DND-41 (cell line): ENCODE results near the gene ECT2L.

Source experiments
- ATAC-seq: fragments of 200-7000 bp; cut with Tn5 transposase; 3 replicates; pipeline ENCODE4 v1.9.1; 2021; ENCODE audit warnings: low read depth; ENCODE audit not compliant: insufficient read depth
- DNase-seq: peaks from one replicate; pipeline ENCODE4 v3.0.0-alpha.2; 2020
- H2AFZ ChIP-seq: 2 replicates; pipeline ENCODE4 v1.6.0; 2012; ENCODE audit warnings: low read depth, low read length
- H3K27ac ChIP-seq: 2 replicates; pipeline ENCODE4 v1.5.1; 2012; ENCODE audit warnings: low read length, inconsistent platforms
- H3K27me3 ChIP-seq: fragments of 200-600 bp; sonication (generic); 2 replicates; pipeline ENCODE4 v1.6.0; 2012; ENCODE audit warnings: low read length, mild to moderate bottlenecking, inconsistent platforms; ENCODE audit not compliant: insufficient read depth, poor library complexity
- H3K36me3 ChIP-seq: 2 replicates; pipeline ENCODE4 v1.5.1; 2012; ENCODE audit warnings: low read length, inconsistent platforms; ENCODE audit not compliant: insufficient read depth
- H3K4me1 ChIP-seq: 2 replicates; pipeline ENCODE4 v1.5.1; 2012; ENCODE audit warnings: mild to moderate bottlenecking, low read length; ENCODE audit not compliant: insufficient read depth
- H3K4me2 ChIP-seq: 2 replicates; pipeline ENCODE4 v1.6.0; 2012; ENCODE audit warnings: mild to moderate bottlenecking, moderate library complexity, low read length, inconsistent platforms; ENCODE audit not compliant: insufficient read depth
- H3K4me3 ChIP-seq, 2 experiments: fragments of 200-600 bp in 1 of 2; shearing (Covaris generic) in 1 of 2; 2 replicates each; pipeline ENCODE4 v1.5.1; 2012 to 2016; ENCODE audit warnings: inconsistent platforms in 2 of 2, low read length in 2 of 2, mild to moderate bottlenecking in 2 of 2, low read depth in 1 of 2, moderate library complexity in 1 of 2
- H3K79me2 ChIP-seq: 2 replicates; pipeline ENCODE4 v1.6.0; 2012; ENCODE audit warnings: low read length, inconsistent platforms; ENCODE audit not compliant: insufficient read depth
- H3K9ac ChIP-seq: 2 replicates; pipeline ENCODE4 v1.6.0; 2012; ENCODE audit warnings: low read depth, mild to moderate bottlenecking, inconsistent platforms, low read length, moderate library complexity
- H3K9me3 ChIP-seq: 2 replicates; pipeline ENCODE4 v1.5.1; 2012; ENCODE audit warnings: low read length, moderate library complexity, mild to moderate bottlenecking, inconsistent platforms; ENCODE audit not compliant: insufficient read depth, severe bottlenecking
- H4K20me1 ChIP-seq: 2 replicates; pipeline ENCODE4 v1.6.0; 2012; ENCODE audit warnings: low read length; ENCODE audit not compliant: insufficient read depth
- EZH2 ChIP-seq: IDR thresholded peaks from 3 replicates; pipeline ENCODE4 v1.6.1; 2012; ENCODE audit warnings: borderline replicate concordance, low read depth, mild to moderate bottlenecking, moderate library complexity, low read length, inconsistent platforms; ENCODE audit not compliant: severe bottlenecking
- TF ChIP-seq, protein P1 (sequence below): IDR thresholded peaks from 2 replicates; pipeline ENCODE4 v1.5.1; 2012; ENCODE audit warnings: borderline replicate concordance, low read length, moderate library complexity, mild to moderate bottlenecking; ENCODE audit not compliant: poor library complexity, severe bottlenecking; ENCODE audit errors: extremely low read depth

The ECT2L gene

DNA sequence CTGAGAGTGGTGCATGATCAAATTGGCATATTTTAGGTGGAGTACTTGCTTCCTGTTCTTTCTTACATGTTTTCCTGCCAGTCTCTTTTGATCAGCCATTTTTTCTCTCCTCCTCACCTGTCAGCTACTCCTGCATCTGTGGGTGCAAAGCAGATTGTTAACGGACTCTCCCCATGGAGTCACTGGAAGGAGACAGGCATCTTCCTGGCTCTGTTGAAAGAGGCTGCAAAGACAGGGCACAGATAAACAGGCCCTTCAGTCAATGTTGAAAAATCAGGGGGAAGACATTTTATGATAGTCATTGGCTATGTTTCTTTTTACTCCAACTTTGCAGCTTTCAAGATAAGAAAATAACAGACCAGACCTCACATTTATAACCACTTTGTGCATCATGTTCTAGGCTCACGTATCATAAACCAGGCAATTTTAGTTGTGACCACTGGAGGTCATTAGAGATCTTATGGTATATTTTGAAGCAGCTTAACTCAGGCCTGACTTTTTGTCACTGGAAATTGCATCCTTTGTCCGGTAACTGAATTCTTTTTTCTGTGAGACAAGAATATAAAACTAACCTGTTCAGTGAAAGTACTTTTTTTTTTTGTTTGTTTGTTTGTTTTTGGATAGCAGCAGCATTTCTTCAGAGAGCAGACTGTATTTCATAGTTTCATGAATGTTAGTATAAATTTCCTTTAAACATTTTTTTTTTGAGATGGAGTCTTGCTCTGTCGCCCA, 20.1 kb downstream of the ECT2L start:
- DNase-seq = no peak
- H3K27ac ChIP-seq = no peak overlapping the region
- H2AFZ ChIP-seq = peak overlapping the region; percentile 47

GRCh38 chr6:138817799-138818198, 21.9 kb downstream of the ECT2L start:
- Histone ChIP-seq H3K27ac (no peak overlapping the region), H3K9ac (no peak overlapping the region), H3K4me3 (no peak overlapping the region), H3K27me3 (no peaks in the 10 kb centered on the region), H4K20me1 (no peaks in the 10 kb centered on the region), H3K36me3 (no peaks in the 10 kb centered on the region), H2AFZ (no peak overlapping the region), H3K4me1 (no peaks in the 10 kb centered on the region), H3K79me2 (no peaks in the 10 kb centered on the region), H3K4me2 (no peak overlapping the region), H3K9me3 (no peaks in the 10 kb centered on the region)
- TF ChIP-seq EZH2 = no peak
- TF ChIP-seq, protein P1, sequence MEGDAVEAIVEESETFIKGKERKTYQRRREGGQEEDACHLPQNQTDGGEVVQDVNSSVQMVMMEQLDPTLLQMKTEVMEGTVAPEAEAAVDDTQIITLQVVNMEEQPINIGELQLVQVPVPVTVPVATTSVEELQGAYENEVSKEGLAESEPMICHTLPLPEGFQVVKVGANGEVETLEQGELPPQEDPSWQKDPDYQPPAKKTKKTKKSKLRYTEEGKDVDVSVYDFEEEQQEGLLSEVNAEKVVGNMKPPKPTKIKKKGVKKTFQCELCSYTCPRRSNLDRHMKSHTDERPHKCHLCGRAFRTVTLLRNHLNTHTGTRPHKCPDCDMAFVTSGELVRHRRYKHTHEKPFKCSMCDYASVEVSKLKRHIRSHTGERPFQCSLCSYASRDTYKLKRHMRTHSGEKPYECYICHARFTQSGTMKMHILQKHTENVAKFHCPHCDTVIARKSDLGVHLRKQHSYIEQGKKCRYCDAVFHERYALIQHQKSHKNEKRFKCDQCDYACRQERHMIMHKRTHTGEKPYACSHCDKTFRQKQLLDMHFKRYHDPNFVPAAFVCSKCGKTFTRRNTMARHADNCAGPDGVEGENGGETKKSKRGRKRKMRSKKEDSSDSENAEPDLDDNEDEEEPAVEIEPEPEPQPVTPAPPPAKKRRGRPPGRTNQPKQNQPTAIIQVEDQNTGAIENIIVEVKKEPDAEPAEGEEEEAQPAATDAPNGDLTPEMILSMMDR = no peak
- no peak for DNase-seq
- no peak for ATAC-seq

More for the DNA sequence above, 20.1 kb downstream of the ECT2L start:
- H3K4me2 ChIP-seq = no peak overlapping the region
- no peak overlapping the region for H3K4me3 ChIP-seq
- ATAC-seq = peak; percentile 91
- no peaks in the 10 kb centered on the region for H3K79me2 ChIP-seq
- no peaks in the 10 kb centered on the region for H3K9me3 ChIP-seq
- H3K27me3 ChIP-seq = peaks cover 3% of the 10 kb centered on the region
- H4K20me1 ChIP-seq = no peaks in the 10 kb centered on the region
- H3K9ac ChIP-seq = no peak overlapping the region
- TF ChIP-seq, protein P1 = peak; percentile 79
- TF ChIP-seq EZH2 = no peak
- H3K36me3 ChIP-seq = no peaks in the 10 kb centered on the region
- H3K4me1 ChIP-seq = no peaks in the 10 kb centered on the region

DNA sequence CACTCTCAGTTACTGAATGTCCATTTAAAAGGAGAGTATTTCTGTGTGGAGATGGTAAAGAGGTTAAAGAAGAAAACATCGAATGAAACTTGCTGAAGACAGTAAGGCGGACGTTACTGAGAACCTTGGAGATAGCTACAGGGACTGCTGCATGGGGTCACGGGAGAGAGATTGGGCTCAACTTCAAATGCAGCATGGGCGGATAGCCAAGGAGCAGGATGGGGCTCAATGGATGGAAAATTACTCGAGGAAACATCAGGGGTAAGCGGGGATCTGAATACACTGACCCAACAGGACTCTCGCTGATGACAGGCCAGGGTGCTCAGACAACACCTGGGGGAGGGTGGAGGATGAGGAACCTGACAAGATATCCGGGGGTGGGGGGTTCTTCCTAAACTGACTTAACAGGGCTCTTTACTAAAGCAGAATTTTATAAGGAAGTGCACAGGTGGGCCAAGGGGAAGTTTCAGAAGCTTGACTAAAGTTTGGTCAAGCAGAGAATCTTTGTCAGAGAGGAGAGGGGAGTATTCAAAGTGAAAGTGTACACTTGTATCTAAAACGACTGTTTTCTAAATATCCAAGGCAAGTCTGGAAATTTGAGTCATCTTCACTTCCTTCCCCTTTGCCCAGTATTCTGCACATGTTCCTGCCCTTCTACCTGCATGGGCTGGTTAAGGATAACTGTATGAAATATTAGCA, 22.8 kb downstream of the ECT2L start:
- TF ChIP-seq, protein P1 = no peak
- Histone ChIP-seq H4K20me1 (no peaks in the 10 kb centered on the region), H2AFZ (no peak overlapping the region), H3K9me3 (no peaks in the 10 kb centered on the region), H3K4me1 (no peaks in the 10 kb centered on the region), H3K4me3 (no peak overlapping the region), H3K27me3 (no peaks in the 10 kb centered on the region), H3K27ac (no peak overlapping the region), H3K79me2 (no peaks in the 10 kb centered on the region), H3K36me3 (no peaks in the 10 kb centered on the region), H3K4me2 (no peak overlapping the region), H3K9ac (no peak overlapping the region)
- ATAC-seq (no peak), DNase-seq (no peak)
